Activated CD8-positive, alpha-beta T cell treated with anti-CD3 and anti-CD28 coated beads for 36 hours (primary cell): ENCODE measurements around the gene TMEM259. TPM values are rescaled to one million over a fixed set of nuclear protein-coding genes. Genes with fewer than 3 reads are reported as not detected.

Experiments used
- ATAC-seq: fragments of 200-7000 bp; cut with Tn5 transposase; one replicate; pipeline ENCODE4 v1.10.0; 2021; ENCODE audit warnings: mild to moderate bottlenecking, moderate library complexity
- CTCF ChIA-PET: fragments of 350-600 bp; sonication (Branson Sonifier 250); formaldehyde crosslinking; loops from one replicate; lab custom pipeline; 2021; ENCODE audit warnings: antibody characterized with exemption; lab: Charles Lee
- POLR2A ChIA-PET: fragments of 350-600 bp; sonication (Branson Sonifier 250); formaldehyde crosslinking; loops from one replicate; lab custom pipeline; 2021; ENCODE audit warnings: antibody characterized with exemption; lab: Charles Lee
- DNase-seq: peaks from one replicate; pipeline ENCODE4 v3.0.0-alpha.2; 2020
- H3K27ac Mint-ChIP-seq: one replicate; pipeline ENCODE4 v1.8.0; 2021; ENCODE audit warnings: mild to moderate bottlenecking, mixed read lengths
- H3K27me3 Mint-ChIP-seq: one replicate; pipeline ENCODE4 v1.8.0; 2021; ENCODE audit warnings: mixed read lengths
- H3K36me3 Mint-ChIP-seq: one replicate; pipeline ENCODE4 v1.8.0; 2021; ENCODE audit warnings: low read depth, mixed read lengths
- H3K4me1 Mint-ChIP-seq: one replicate; pipeline ENCODE4 v1.8.0; 2021; ENCODE audit warnings: low read depth, mixed read lengths
- H3K4me3 Mint-ChIP-seq: one replicate; pipeline ENCODE4 v1.8.0; 2021; ENCODE audit warnings: mild to moderate bottlenecking, moderate library complexity, mixed read lengths
- H3K9me3 Mint-ChIP-seq: one replicate; pipeline ENCODE4 v1.8.0; 2021; ENCODE audit warnings: mixed read lengths
- intact Hi-C: fragments of 100-400 bp; cut with micrococcal nuclease; formaldehyde crosslinking; loops from one replicate; pipeline ENCODE4 v1.10.0; 2022
- total RNA-seq, 2 experiments: library from RNA; stranded (reverse); gene quantifications; one replicate each; pipeline ENCODE4 v1.2.3, GENCODE V29; 2021
- TF ChIP-seq, protein P1 (sequence below): fragments of 200-600 bp; IDR thresholded peaks from one replicate; pipeline ENCODE4 v1.8.0; 2022; ENCODE audit warnings: antibody characterized with exemption, mild to moderate bottlenecking

The TMEM259 gene
- total RNA-seq, 2 experiments from 2014 or later, result 115 to 117 TPM

DNA sequence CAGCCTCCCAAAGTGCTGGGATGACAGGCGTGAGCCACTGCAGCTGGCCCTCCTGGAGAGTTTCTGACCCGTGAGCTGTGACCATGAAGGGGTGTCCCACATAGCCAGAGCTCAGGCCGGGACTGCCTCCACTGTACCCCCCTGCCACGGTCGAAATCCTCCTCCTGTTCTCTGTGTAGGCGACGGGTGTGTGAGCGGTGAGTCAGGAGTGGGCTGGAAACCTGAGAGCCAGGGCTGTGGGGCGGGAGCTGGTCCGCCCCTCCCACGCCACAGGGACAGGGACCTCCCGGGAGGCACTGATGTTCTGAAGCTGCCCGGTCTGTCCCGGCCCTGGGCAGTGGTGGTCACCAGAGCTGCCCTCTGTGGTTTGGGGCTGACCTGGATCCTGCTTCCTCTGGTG lies 32.8 kb downstream of the TMEM259 start:
- peaks cover 19% of the 10 kb centered on the region for H3K36me3 Mint-ChIP-seq
- H3K9me3 Mint-ChIP-seq, result no peaks in the 10 kb centered on the region
- DNase-seq (no peak), ATAC-seq (no peak)
- no peak overlapping the region for H3K4me3 Mint-ChIP-seq
- CTCF ChIA-PET, result interaction anchor here (0.7 kb wide), 1 partner anchor 125 kb away, joined by 4 read pairs; no protein-coding TSS in a partner anchor
- H3K4me1 Mint-ChIP-seq, result peaks cover 19% of the 10 kb centered on the region
- TF ChIP-seq, protein P1, sequence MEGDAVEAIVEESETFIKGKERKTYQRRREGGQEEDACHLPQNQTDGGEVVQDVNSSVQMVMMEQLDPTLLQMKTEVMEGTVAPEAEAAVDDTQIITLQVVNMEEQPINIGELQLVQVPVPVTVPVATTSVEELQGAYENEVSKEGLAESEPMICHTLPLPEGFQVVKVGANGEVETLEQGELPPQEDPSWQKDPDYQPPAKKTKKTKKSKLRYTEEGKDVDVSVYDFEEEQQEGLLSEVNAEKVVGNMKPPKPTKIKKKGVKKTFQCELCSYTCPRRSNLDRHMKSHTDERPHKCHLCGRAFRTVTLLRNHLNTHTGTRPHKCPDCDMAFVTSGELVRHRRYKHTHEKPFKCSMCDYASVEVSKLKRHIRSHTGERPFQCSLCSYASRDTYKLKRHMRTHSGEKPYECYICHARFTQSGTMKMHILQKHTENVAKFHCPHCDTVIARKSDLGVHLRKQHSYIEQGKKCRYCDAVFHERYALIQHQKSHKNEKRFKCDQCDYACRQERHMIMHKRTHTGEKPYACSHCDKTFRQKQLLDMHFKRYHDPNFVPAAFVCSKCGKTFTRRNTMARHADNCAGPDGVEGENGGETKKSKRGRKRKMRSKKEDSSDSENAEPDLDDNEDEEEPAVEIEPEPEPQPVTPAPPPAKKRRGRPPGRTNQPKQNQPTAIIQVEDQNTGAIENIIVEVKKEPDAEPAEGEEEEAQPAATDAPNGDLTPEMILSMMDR, result no peak
- POLR2A ChIA-PET, result interaction anchor here (5.1 kb wide), 1 partner anchor 9 kb away, joined by 37 read pairs; no protein-coding TSS in a partner anchor
- no peak overlapping the region for H3K27ac Mint-ChIP-seq
- H3K27me3 Mint-ChIP-seq, result no peaks in the 10 kb centered on the region
- intact Hi-C loops, result no loop called here

DNA sequence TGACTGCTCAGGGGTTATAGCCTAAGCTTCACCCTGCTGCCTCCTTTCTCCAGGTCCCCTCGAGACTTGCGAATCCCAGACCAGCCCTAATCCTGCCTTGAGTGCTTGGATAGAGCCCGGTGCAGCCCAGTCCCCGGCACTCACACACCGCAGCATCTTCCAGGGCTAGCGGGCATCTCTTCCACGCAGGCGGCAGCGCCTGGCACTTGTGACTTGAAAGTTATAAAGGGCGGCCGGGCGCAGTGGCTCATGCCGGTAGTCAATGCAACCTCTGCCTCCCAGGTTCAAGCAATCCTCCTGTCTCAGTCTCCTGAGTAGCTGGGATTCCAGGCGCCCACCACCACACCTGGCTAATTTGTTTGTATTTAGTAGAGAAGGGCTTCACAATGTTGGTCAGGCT lies 34.8 kb downstream of the TMEM259 start:
- ChIA-PET CTCF (interaction anchor here (3.6 kb wide), 1 partner anchor 122 kb away, joined by 31 read pairs; no protein-coding TSS in a partner anchor), POLR2A (interaction anchor here (1.0 to 5.1 kb wide), 3 partner anchors 11 to 187 kb away, joined by 3 to 37 read pairs (median 4); no protein-coding TSS in a partner anchor)
- ATAC-seq (no peak), DNase-seq (no peak)
- peaks cover 15% of the 10 kb centered on the region for H3K36me3 Mint-ChIP-seq
- H3K27ac Mint-ChIP-seq, result no peak overlapping the region
- H3K9me3 Mint-ChIP-seq, result no peaks in the 10 kb centered on the region
- intact Hi-C loops, result no loop called here
- no peaks in the 10 kb centered on the region for H3K27me3 Mint-ChIP-seq
- peaks cover 21% of the 10 kb centered on the region for H3K4me1 Mint-ChIP-seq
- TF ChIP-seq, protein P1, result no peak
- H3K4me3 Mint-ChIP-seq, result peak overlapping the region; percentile 92

DNA sequence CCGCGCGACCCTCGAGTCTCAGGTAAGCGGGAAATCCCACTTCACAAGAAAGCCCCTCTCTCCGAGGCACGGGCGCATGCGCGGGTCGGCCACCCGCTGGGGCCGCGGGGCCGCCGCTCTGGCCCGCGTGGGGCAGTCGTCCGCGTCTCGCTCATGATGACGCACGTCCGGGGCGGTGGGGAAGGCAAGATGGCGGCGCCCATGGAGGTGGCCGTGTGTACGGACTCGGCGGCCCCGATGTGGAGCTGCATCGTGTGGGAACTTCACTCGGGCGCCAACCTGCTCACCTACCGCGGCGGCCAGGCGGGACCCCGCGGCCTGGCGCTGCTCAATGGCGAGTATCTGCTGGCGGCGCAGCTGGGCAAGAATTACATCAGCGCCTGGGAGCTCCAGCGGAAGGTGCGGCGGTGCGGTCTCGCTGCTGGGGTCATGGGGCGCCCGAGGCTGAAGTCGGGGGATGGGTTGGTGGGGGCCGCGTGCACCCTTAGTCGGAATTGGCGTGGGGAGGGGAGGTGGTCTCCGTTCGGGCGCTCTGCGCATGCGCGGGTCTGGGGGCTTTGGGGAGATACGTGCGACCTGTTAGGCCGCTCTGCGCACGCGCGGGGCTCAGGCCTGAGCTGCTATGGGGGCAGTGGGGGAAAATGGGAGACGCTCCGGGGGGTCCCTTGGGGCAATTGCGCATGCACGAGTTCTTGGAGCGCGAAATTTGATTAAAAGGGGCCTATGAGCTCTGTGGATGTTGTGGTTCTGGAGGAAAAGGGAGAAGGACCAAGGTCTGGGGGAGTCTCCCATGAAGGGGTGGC lies 36.6 kb downstream of the TMEM259 start, which contains the start of gene WDR18:
TSS of gene WDR18 (plus strand) at position 181 of the 803 bp plus-strand sequence. CDS start at position 190, 9 bp downstream.
- peaks cover 21% of the 10 kb centered on the region for H3K4me1 Mint-ChIP-seq

DNA sequence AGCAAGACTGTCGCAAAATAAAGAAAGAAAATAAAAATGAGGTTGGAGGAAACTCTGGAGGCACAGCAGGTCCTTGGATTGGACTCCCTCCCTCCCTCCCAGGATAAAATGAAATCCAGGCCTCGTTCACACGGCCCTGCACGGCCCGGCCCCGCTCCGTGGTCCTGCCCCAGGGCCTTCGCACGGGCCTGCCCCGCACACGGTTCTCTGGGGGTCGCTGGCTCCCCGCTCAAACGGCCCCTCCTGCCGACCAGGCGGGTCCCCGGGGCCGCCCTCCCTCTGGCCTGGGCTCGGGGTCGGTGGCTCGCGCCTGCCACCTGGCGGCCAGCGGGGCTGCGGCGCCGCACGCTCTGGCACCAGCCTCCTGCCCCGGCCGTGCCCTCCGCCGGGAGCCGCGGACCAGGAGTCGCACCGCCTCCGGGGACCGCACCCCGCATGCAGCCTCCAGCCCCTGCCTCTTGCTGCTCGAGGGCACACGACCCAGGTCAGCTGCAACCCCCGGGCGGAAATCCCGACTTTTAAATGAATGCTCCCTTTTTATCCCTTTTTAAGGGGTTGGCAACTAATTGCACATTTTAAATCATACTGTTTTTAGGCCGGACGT lies 38.3 kb downstream of the TMEM259 start:
- DNase-seq, result peak; percentile 76
- H3K27me3 Mint-ChIP-seq, result no peaks in the 10 kb centered on the region
- no peak overlapping the region for H3K27ac Mint-ChIP-seq
- peaks cover 6% of the 10 kb centered on the region for H3K36me3 Mint-ChIP-seq
- H3K4me3 Mint-ChIP-seq, result no peak overlapping the region
- H3K9me3 Mint-ChIP-seq, result no peaks in the 10 kb centered on the region
- POLR2A ChIA-PET, result interaction anchor here (0.6 to 5.1 kb wide), 4 partner anchors 14 to 263 kb away, joined by 3 to 37 read pairs (median 5); no protein-coding TSS in a partner anchor
- CTCF ChIA-PET, result interaction anchor here (0.6 to 5.5 kb wide), 12 partner anchors 9 to 196 kb away, joined by 3 to 127 read pairs (median 4); no protein-coding TSS in a partner anchor
- TF ChIP-seq, protein P1, result peak; percentile 94
- intact Hi-C loops, result loop anchor here (2.0 to 5.0 kb wide), 2 partner anchors 56 to 125 kb away; partner anchors contain the start of genes ARID3A and CFD
- ATAC-seq, result peak; percentile 82
- H3K4me1 Mint-ChIP-seq, result peaks cover 21% of the 10 kb centered on the region

More for the DNA sequence above, 36.6 kb downstream of the TMEM259 start, which contains the start of gene WDR18:
- intact Hi-C loops, result loop anchor here (5.0 kb wide), 1 partner anchor 127 kb away; the partner anchor contains the start of gene CFD
- Mint-ChIP-seq H3K4me3 (peak within 1 kb of the TSS; percentile 92), H3K27me3 (no peaks in the 10 kb centered on the region), H3K27ac (peak within 1 kb of the TSS; percentile 91), H3K36me3 (peaks cover 6% of the 10 kb centered on the region), H3K9me3 (no peaks in the 10 kb centered on the region)
- ChIA-PET CTCF (interaction anchor here (0.7 to 5.5 kb wide), 22 partner anchors 13 to 408 kb away, joined by 3 to 127 read pairs (median 4); partner anchors contain the start of genes ABCA7, MED16, RNU6-2 and RNU6-9), POLR2A (interaction anchor here (0.6 to 5.1 kb wide), 19 partner anchors 8 to 244 kb away, joined by 3 to 37 read pairs (median 4); partner anchors contain the start of gene RNU6-9)
- TF ChIP-seq, protein P1, result no peak
- DNase-seq (peak; percentile 94), ATAC-seq (peak; percentile 94)
